Thyroid gland (tissue), 4 donors: Measurements from ENCODE around the gene AVPR1B. TPM values are rescaled to one million over a fixed set of nuclear protein-coding genes. Genes with fewer than 3 reads are reported as not detected.

Experiments
- DNase-seq, 2 donors: peaks; one replicate each; pipeline ENCODE4 v3.0.0-alpha.2; 2019
- H3K27ac ChIP-seq, 3 donors: fragments of 200-600 bp; sonication (generic); 1 replicate in 2 of 3; 2 replicates in 1 of 3; pipeline ENCODE4 v1.5.1; 2016 to 2019; ENCODE audit warnings: mild to moderate bottlenecking in 1 of 3, moderate library complexity in 1 of 3
- H3K27me3 ChIP-seq: fragments of 200-600 bp; sonication (generic); one replicate; pipeline ENCODE4 v1.5.1; 2019
- H3K36me3 ChIP-seq, 2 donors: fragments of 200-600 bp; sonication (generic); one replicate each; pipeline ENCODE4 v1.5.1; 2016 to 2019
- H3K4me1 ChIP-seq, 2 donors: fragments of 200-600 bp; sonication (generic); one replicate each; pipeline ENCODE4 v1.5.1; 2017 to 2019
- H3K4me3 ChIP-seq, 3 donors: fragments of 200-600 bp; sonication (generic); replicated peaks in 1 of 3; 1 replicate in 2 of 3; 2 replicates in 1 of 3; pipeline ENCODE4 v1.5.1; 2016; ENCODE audit warnings: mild to moderate bottlenecking in 1 of 3
- H3K9me3 ChIP-seq: fragments of 200-600 bp; sonication (generic); one replicate; pipeline ENCODE4 v1.5.1; 2017
- POLR2A ChIP-seq, 2 donors: fragments of 450-650 bp; IDR thresholded peaks; one replicate each; pipeline ENCODE4 v1.6.1; 2017; ENCODE audit warnings: antibody characterized with exemption in 2 of 2, mild to moderate bottlenecking in 2 of 2, moderate library complexity in 1 of 2
- WGBS, 2 donors: methylation state at CpG; one replicate each; pipeline ENCODE4 v1.1.5; 2017; 5-methylcytosine and 5-hydroxymethylcytosine counted together
- intact Hi-C: fragments of 100-400 bp; cut with DNase I; formaldehyde crosslinking; loops from one replicate; pipeline ENCODE4 v1.15.1; 2023
- total RNA-seq, 4 donors: library from RNA; depleted of rRNA; stranded (reverse); fragments of >200 nt; gene quantifications; one replicate each; pipeline ENCODE4 v1.2.3, GENCODE V29; 2016
- TF ChIP-seq, protein P1 (sequence below), 6 experiments: fragments of 200-600 bp in 3 of 6; fragments of 450-650 bp in 3 of 6; sonication (generic) in 3 of 6; IDR thresholded peaks; one replicate each; pipeline ENCODE4 v1.5.1; 2016 to 2019; ENCODE audit warnings: antibody characterized with exemption in 6 of 6, mild to moderate bottlenecking in 2 of 6, inconsistent platforms in 1 of 6, moderate library complexity in 1 of 6

Gene AVPR1B
- total RNA-seq, 4 donors from 2014 or later: 0.11 to 0.68 (median 0.38) TPM; not detected in 1

DNA sequence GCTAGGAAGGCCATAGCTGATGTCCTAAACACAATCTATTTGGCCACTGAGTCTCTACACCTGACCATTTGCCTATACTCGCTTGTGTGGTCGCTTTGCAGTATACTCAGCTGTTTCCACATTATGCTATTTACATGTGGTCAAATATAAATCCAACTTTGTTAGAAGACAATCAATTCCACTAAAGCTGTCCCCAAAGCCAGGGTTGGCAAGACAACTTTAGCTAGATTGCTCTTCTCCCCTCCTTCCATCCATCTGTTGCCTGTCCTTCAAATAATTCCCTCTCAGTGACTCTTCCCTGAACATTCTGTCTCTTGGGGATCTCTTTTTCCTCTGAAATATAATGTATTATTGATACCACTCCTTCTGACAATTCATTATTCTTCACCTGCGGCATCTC, 30.1 kb downstream of the AVPR1B start:
- Histone ChIP-seq H3K4me3 (no peak overlapping the region), H3K27me3 (no peaks in the 10 kb centered on the region), H3K36me3 (no peaks in the 10 kb centered on the region), H3K27ac (no peak overlapping the region), H3K4me1 (no peaks in the 10 kb centered on the region), H3K9me3 (no peaks in the 10 kb centered on the region)
- DNase-seq: no peak
- TF ChIP-seq POLR2A (IDR thresholded peaks at IDR 0.05): no peak
- TF ChIP-seq, protein P1, sequence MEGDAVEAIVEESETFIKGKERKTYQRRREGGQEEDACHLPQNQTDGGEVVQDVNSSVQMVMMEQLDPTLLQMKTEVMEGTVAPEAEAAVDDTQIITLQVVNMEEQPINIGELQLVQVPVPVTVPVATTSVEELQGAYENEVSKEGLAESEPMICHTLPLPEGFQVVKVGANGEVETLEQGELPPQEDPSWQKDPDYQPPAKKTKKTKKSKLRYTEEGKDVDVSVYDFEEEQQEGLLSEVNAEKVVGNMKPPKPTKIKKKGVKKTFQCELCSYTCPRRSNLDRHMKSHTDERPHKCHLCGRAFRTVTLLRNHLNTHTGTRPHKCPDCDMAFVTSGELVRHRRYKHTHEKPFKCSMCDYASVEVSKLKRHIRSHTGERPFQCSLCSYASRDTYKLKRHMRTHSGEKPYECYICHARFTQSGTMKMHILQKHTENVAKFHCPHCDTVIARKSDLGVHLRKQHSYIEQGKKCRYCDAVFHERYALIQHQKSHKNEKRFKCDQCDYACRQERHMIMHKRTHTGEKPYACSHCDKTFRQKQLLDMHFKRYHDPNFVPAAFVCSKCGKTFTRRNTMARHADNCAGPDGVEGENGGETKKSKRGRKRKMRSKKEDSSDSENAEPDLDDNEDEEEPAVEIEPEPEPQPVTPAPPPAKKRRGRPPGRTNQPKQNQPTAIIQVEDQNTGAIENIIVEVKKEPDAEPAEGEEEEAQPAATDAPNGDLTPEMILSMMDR (IDR thresholded peaks at IDR 0.05): no peak
- WGBS, 2 donors: 92 to 96% methylated on average over 3 of the region's 3 CpGs
- intact Hi-C loops: no loop called here

DNA sequence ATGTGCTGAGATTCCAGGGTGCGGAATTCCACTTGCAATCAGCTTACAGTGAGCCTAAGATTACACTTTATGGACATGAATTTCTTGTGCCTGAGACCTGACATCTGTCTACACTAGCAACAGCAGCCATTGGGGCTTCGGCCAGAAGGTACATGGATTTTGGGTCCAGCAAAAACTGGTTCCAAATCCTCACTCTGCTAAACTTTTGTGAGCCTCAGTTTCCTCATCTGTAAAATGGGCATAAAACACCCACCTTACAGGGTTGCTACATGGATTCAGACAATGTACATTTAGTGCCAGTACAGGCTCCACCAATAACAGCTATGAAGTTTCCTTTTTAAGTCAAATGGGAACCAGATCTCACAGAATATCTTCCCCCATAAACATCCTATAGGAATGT, 33.4 kb downstream of the AVPR1B start:
- WGBS, 2 donors: 100% methylated on average over 2 of the region's 2 CpGs
- intact Hi-C loops: no loop called here
- Histone ChIP-seq H3K9me3 (no peaks in the 10 kb centered on the region), H3K27ac (no peak overlapping the region), H3K4me3 (no peak overlapping the region), H3K4me1 (no peaks in the 10 kb centered on the region), H3K27me3 (no peaks in the 10 kb centered on the region), H3K36me3 (no peaks in the 10 kb centered on the region)
- TF ChIP-seq POLR2A (IDR thresholded peaks at IDR 0.05): no peak
- TF ChIP-seq, protein P1 (IDR thresholded peaks at IDR 0.05): no peak
- DNase-seq: no peak

DNA sequence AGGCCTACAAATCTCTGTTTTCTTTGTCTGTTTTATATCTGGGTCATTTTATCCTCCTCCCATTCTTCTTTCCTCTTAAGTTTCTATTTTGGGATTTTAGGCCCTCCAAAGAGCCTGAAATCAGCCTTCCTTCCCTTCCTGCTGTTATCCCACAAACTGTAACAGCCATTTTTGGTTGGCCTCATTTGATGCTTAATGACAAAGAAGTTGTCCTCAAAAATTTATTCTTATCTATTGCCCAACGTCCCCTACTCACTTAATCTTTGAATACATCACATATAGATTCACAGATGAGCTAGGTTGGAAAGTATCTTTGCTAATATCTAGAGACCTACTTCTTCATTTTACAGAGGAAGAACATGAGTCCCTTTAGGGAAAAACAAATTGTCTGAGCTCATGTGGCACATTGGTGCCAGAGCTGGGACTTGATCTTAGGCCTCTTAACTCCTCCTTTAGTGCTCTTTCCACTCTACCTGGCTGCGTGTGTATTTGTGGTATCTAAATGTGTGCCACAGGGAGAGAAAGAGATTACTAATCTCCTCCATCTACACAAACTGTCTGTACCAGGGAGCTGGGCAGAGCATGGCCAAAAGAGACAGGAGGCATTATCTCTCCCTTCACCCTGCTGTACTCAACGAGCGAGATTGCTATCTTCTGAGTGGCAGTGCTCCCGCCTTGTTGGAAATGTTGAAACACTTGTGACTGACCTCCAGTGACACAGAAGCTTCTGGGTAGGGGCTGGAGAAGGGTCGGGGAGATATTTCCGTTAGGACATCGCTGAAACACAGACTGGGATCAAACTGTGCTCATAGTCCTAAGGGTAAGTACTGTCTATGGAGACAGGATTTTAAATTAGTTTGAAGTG, 34.1 kb downstream of the AVPR1B start:
- TF ChIP-seq POLR2A (IDR thresholded peaks at IDR 0.05): no peak
- TF ChIP-seq, protein P1 (IDR thresholded peaks at IDR 0.05): no peak
- WGBS, 2 donors: 70 to 75% methylated on average over 8 of the region's 8 CpGs
- H3K27ac ChIP-seq: no peak overlapping the region
- DNase-seq: no peak
- no peaks in the 10 kb centered on the region for H3K4me1 ChIP-seq
- no peaks in the 10 kb centered on the region for H3K36me3 ChIP-seq
- H3K27me3 ChIP-seq: no peaks in the 10 kb centered on the region
- intact Hi-C loops: no loop called here
- no peaks in the 10 kb centered on the region for H3K9me3 ChIP-seq
- H3K4me3 ChIP-seq: no peak overlapping the region

DNA sequence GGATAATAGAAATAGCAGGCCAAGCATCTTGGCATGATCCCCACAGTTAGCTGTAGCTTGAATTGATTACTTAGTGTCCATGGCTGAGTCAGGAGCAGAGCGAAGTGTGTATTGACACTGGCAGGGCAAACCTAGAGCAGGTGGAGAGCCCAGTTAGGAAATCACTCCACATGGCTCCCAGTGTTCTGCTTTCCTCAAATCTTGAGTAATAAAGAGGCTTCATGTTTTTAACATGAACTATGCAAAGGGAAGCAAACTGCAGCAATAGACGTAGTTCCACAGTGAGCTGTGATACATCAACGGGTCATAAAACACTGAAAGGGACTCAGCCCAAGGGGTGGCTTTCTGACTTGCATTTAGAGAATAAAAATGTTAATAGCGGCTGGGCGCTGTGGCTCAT, 35.3 kb downstream of the AVPR1B start:
- no peaks in the 10 kb centered on the region for H3K36me3 ChIP-seq
- TF ChIP-seq POLR2A (IDR thresholded peaks at IDR 0.05): no peak
- TF ChIP-seq, protein P1 (IDR thresholded peaks at IDR 0.05): no peak
- no peaks in the 10 kb centered on the region for H3K9me3 ChIP-seq
- no peak overlapping the region for H3K27ac ChIP-seq
- no peaks in the 10 kb centered on the region for H3K27me3 ChIP-seq
- 87 to 94% methylated on average over 5 of the region's 5 CpGs for WGBS, 2 donors
- no peaks in the 10 kb centered on the region for H3K4me1 ChIP-seq
- H3K4me3 ChIP-seq: no peak overlapping the region
- intact Hi-C loops: no loop called here
- DNase-seq: no peak

DNA sequence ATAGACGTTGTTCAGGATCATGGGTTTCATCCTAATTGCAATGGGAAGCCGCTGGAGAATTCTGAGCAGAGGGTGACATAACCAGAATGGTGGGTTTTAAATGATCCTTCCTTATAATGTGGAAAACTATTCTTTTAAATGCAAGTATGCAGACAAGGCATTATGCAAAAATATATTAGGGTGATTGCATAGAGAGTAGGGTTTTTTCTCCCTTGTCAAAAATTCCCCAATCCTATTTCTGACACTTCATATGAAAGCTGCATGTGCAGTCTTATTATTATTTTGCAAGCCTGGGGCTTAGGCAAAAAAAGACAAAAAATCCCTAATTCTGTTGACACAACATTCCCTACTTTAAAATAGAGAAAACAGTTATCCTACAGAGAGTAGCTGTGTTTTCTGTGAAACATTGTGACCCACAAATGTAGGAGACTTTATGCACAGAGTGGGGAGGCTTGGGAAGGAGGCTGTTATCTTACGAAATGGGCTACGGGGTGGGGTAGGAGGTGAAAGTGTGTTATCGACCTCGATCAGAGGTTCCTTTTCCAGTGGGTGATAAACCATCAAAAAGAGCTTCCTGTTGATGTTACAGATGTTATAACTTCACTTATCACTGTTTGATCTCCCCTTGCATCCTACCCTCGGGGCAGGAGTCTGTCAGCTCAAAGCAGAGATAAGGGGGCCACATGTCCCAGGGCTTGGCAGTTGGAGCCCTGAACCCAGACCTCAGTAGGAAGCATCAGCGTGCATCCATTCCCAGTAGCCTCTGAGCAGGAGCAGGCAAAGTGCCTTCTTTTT, 37.0 kb downstream of the AVPR1B start:
- DNase-seq: no peak
- intact Hi-C loops: no loop called here
- Histone ChIP-seq H3K27me3 (no peaks in the 10 kb centered on the region), H3K4me1 (no peaks in the 10 kb centered on the region), H3K27ac (no peak overlapping the region), H3K9me3 (no peaks in the 10 kb centered on the region), H3K4me3 (no peak overlapping the region), H3K36me3 (no peaks in the 10 kb centered on the region)
- 63 to 68% methylated on average over 8 of the region's 8 CpGs for WGBS, 2 donors
- no peak for TF ChIP-seq POLR2A (IDR thresholded peaks at IDR 0.05)
- TF ChIP-seq, protein P1 (IDR thresholded peaks at IDR 0.05): no peak
